ENCODE data around the gene TK2. TPM values are rescaled to one million over a fixed set of nuclear protein-coding genes. Genes with fewer than 3 reads are reported as not detected.

TK2 gene
- total and polyA plus RNA-seq, 9 of the 15 experiments (the other 6 are each of a cell fraction or from before 2014, with no cell fraction given): 1.1 to 10.2 (median 5.3) TPM

DNA sequence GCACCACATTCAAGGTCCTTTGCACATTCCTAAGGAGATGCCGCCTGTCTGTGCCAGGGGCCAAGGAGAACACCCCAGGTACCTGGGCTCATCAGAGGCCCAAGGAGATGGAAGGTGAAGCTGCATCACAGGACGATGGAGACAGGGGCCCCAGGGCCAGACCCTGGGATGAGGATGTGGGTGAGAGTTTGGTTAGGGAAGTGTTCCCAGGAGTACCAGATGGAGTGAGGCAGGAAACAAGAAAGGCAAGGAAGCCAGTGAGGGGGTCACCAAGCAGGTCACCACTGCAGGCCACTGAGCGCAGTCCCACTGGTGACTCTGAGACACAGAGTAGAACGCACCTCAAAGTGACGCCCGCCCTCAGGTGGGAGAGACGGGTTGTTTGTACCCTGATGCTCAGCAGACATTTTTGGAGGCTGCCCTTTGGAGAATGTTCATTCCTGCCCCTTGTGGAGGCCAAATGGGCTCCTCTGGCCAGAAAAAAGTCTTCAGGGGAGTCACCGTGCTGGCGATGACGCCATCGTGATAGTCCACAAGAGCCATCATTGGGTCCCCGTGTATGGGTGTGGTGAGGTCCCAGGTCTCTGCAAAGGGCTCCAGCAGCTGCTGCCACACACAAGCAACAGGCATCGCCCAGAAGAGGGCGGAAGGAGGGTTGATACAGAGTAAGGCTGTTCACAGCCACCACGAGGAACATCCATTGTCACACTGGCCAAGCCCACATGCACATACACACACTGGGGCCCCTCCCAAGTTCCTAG is 65.3 kb downstream of the TK2 start:
- Histone ChIP-seq H3K9ac (ENCODE audit: insufficient read depth in 1 of 2, low read depth in 2 of 2, low read length in 2 of 2) (no peak overlapping the region; a peak in 1 of 4 replicates), H4K20me1 (replicated peaks; ENCODE audit: control insufficient read depth, insufficient read depth, low read length) (no peaks in the 10 kb centered on the region), H3K27ac (ENCODE audit: extremely low read depth, low read depth, low read length) (no peak overlapping the region), H3K36me3 (ENCODE audit: control insufficient read depth, insufficient read depth, low read length) (no peaks in the 10 kb centered on the region), H3K9me1 (ENCODE audit: control insufficient read depth, insufficient read depth, low read length) (no peaks in the 10 kb centered on the region), H3K27me3 (ENCODE audit: control insufficient read depth in 2 of 2, insufficient read depth in 2 of 2, low read length in 2 of 2) (peaks cover 0 to 11% of the 10 kb centered on the region in 2 experiments; a peak in 2 of 5 replicates), H3K79me2 (ENCODE audit: control insufficient read depth, insufficient read depth, low read length) (no peaks in the 10 kb centered on the region), H3K4me2 (ENCODE audit: insufficient read depth, low read length) (no peak overlapping the region), H3K4me3 (no peak overlapping the region), H3K4me1 (replicated peaks in 1 of 2; ENCODE audit: control insufficient read depth in 2 of 2, insufficient read depth in 2 of 2, low read length in 2 of 2) (peaks cover 0 to 4% of the 10 kb centered on the region in 2 experiments; a peak in 1 of 5 replicates), H3K9me3 (replicated peaks; ENCODE audit: control insufficient read depth, insufficient read depth, low read depth, low read length) (no peaks in the 10 kb centered on the region), H2AFZ (ENCODE audit: low read depth, low read length) (no peak overlapping the region)
- CTCF ChIA-PET (ENCODE audit: low intra/inter-chr PET ratio): interaction anchor here (0.6 to 2.1 kb wide), 2 partner anchors 78 to 105 kb away, joined by 3 to 13 read pairs; no protein-coding TSS in a partner anchor
- intact Hi-C loops (cut with micrococcal nuclease) (no loop called here), in situ Hi-C loops (cut with MboI) (loop anchor here (5.0 kb wide), 1 partner anchor 77 kb away; no protein-coding TSS in a partner anchor)
- ATAC-seq: peak; percentile 53
- WGBS (ENCODE audit: insufficient coverage, low coverage, missing lambda C conversion rate): 11% methylated on average over 15 of the region's 15 CpGs
- FAIRE-seq: no peak
- no TSS peak for BruUV-seq (replicated peaks)
- POLR2A ChIA-PET: interaction anchor here (1.1 to 1.2 kb wide), 2 partner anchors 123 to 203 kb away, joined by 3 to 4 read pairs; no protein-coding TSS in a partner anchor
- peak in 1 of 4 experiments; percentile 21 for DNase-seq (ENCODE audit: extremely low read depth in 1 of 4, low spot score in 3 of 4)
- TF ChIP-seq GABPA (tag; conservative IDR thresholded peaks at IDR 0.05; ENCODE audit: low read depth): no peak
- TF ChIP-seq, protein P1, sequence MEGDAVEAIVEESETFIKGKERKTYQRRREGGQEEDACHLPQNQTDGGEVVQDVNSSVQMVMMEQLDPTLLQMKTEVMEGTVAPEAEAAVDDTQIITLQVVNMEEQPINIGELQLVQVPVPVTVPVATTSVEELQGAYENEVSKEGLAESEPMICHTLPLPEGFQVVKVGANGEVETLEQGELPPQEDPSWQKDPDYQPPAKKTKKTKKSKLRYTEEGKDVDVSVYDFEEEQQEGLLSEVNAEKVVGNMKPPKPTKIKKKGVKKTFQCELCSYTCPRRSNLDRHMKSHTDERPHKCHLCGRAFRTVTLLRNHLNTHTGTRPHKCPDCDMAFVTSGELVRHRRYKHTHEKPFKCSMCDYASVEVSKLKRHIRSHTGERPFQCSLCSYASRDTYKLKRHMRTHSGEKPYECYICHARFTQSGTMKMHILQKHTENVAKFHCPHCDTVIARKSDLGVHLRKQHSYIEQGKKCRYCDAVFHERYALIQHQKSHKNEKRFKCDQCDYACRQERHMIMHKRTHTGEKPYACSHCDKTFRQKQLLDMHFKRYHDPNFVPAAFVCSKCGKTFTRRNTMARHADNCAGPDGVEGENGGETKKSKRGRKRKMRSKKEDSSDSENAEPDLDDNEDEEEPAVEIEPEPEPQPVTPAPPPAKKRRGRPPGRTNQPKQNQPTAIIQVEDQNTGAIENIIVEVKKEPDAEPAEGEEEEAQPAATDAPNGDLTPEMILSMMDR (IDR thresholded peaks at IDR 0.05 in 2 of 3, conservative IDR thresholded peaks at IDR 0.05 in 1 of 3; ENCODE audit: insufficient read depth in 2 of 3, low read depth in 1 of 3, low read length in 3 of 3): peak in 2 of 3 experiments; percentile 17 to 22; a peak in 1 of 6 replicates
- TF ChIP-seq SMC3 (conservative IDR thresholded peaks at IDR 0.05; ENCODE audit: insufficient read depth, low read depth, low read length): no peak
- no peak for TF ChIP-seq XRCC4 (IDR thresholded peaks at IDR 0.05; ENCODE audit: extremely low read depth, insufficient read depth, insufficient read length)
- no peak for TF ChIP-seq HMG20B (CRISPR knock-in tag; IDR thresholded peaks at IDR 0.05)
- no peak for TF ChIP-seq ETS2 (tag; IDR thresholded peaks at IDR 0.05; ENCODE audit: borderline replicate concordance, poor library complexity, severe bottlenecking)
- TF ChIP-seq ZNF146 (CRISPR knock-in tag; IDR thresholded peaks at IDR 0.05; ENCODE audit: unreplicated experiment): no peak
- no peak for TF ChIP-seq POLR2AphosphoS2 (IDR thresholded peaks at IDR 0.05; ENCODE audit: low read length)
- TF ChIP-seq HNRNPUL1 (IDR thresholded peaks at IDR 0.05; ENCODE audit: low read length): no peak
- TF ChIP-seq ATF7 (IDR thresholded peaks at IDR 0.05): peak; percentile 29; the same call in 1 of the 2 replicates
- TF ChIP-seq, protein P2, sequence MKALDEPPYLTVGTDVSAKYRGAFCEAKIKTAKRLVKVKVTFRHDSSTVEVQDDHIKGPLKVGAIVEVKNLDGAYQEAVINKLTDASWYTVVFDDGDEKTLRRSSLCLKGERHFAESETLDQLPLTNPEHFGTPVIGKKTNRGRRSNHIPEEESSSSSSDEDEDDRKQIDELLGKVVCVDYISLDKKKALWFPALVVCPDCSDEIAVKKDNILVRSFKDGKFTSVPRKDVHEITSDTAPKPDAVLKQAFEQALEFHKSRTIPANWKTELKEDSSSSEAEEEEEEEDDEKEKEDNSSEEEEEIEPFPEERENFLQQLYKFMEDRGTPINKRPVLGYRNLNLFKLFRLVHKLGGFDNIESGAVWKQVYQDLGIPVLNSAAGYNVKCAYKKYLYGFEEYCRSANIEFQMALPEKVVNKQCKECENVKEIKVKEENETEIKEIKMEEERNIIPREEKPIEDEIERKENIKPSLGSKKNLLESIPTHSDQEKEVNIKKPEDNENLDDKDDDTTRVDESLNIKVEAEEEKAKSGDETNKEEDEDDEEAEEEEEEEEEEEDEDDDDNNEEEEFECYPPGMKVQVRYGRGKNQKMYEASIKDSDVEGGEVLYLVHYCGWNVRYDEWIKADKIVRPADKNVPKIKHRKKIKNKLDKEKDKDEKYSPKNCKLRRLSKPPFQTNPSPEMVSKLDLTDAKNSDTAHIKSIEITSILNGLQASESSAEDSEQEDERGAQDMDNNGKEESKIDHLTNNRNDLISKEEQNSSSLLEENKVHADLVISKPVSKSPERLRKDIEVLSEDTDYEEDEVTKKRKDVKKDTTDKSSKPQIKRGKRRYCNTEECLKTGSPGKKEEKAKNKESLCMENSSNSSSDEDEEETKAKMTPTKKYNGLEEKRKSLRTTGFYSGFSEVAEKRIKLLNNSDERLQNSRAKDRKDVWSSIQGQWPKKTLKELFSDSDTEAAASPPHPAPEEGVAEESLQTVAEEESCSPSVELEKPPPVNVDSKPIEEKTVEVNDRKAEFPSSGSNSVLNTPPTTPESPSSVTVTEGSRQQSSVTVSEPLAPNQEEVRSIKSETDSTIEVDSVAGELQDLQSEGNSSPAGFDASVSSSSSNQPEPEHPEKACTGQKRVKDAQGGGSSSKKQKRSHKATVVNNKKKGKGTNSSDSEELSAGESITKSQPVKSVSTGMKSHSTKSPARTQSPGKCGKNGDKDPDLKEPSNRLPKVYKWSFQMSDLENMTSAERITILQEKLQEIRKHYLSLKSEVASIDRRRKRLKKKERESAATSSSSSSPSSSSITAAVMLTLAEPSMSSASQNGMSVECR (CRISPR knock-in tag; IDR thresholded peaks at IDR 0.05): no peak
- TF ChIP-seq, protein P3, sequence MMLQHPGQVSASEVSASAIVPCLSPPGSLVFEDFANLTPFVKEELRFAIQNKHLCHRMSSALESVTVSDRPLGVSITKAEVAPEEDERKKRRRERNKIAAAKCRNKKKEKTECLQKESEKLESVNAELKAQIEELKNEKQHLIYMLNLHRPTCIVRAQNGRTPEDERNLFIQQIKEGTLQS (IDR thresholded peaks at IDR 0.05): 0 out of 2 replicates have a peak, but pooled peaks have one; percentile 38
- TF ChIP-seq, protein P3 (CRISPR knock-in tag; conservative IDR thresholded peaks at IDR 0.05): no peak
- TF ChIP-seq RBM34 (IDR thresholded peaks at IDR 0.05; ENCODE audit: borderline replicate concordance, insufficient read depth, low read length): no peak
